Esophagus muscularis mucosa (tissue), 4 donors: ENCODE results near the gene RRM1.

Source experiments
- EP300 ChIP-seq: sonication (generic); formaldehyde crosslinking; IDR thresholded peaks from one replicate; pipeline ENCODE4 v1.6.1; 2017; ENCODE audit warnings: antibody characterized with exemption
- POLR2A ChIP-seq: fragments of 450-650 bp; IDR thresholded peaks from one replicate; pipeline ENCODE4 v1.6.1; 2017; ENCODE audit warnings: antibody characterized with exemption, moderate library complexity, mild to moderate bottlenecking, low read depth
- TF ChIP-seq, protein P1 (sequence below), 3 experiments: fragments of 200-600 bp in 2 of 3; fragments of 450-650 bp in 1 of 3; sonication (generic) in 2 of 3; IDR thresholded peaks; one replicate each; pipeline ENCODE4 v1.5.1; 2017 to 2019; ENCODE audit warnings: antibody characterized with exemption in 3 of 3, mild to moderate bottlenecking in 2 of 3, moderate library complexity in 1 of 3

DNA sequence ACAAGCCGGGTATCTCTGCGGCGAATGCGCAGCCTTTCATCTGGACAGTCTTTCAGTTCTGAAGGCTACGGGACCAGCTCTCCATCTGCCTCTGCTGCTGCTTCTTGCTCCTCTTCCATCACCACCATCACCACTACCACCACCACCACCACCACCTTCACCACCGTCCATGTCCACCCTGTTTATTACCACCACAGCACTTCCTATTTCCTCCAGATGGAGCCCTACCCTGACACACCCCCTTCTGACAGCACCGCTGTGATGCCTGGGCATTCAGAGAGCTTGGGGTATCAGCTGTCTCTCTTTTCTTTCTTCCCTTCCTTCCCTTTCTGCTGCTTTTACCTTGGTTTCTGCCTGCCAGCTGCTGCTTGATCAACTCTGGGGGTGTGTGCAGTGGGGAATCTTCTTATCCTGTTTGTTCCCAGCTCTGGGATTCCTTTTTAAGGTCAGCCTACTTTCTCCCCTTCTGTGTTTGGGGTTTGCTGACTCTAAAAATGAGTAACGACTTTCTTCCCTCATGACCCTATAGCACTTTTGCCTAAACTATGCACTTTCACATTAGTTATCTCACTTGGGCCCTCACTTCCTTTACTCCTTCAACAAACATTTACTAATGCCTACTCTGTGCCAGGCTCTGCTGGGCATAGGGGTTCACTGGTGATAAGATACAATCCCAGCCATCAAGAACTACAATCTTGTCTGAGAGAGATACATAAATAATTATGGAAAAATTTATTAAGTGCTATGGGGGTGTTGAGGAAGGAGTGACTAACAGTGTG is 7.8 kb upstream of the RRM1 start:
- TF ChIP-seq, protein P1, sequence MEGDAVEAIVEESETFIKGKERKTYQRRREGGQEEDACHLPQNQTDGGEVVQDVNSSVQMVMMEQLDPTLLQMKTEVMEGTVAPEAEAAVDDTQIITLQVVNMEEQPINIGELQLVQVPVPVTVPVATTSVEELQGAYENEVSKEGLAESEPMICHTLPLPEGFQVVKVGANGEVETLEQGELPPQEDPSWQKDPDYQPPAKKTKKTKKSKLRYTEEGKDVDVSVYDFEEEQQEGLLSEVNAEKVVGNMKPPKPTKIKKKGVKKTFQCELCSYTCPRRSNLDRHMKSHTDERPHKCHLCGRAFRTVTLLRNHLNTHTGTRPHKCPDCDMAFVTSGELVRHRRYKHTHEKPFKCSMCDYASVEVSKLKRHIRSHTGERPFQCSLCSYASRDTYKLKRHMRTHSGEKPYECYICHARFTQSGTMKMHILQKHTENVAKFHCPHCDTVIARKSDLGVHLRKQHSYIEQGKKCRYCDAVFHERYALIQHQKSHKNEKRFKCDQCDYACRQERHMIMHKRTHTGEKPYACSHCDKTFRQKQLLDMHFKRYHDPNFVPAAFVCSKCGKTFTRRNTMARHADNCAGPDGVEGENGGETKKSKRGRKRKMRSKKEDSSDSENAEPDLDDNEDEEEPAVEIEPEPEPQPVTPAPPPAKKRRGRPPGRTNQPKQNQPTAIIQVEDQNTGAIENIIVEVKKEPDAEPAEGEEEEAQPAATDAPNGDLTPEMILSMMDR (IDR thresholded peaks at IDR 0.05), result no peak
- TF ChIP-seq POLR2A, result no peak
- TF ChIP-seq EP300, result no peak
